ENCODE data around the gene NAA10.

Gene NAA10

GRCh38 chrX:153906126-153906917 lies 28.5 kb downstream of the NAA10 start:
- no peak for DNase-seq

DNA sequence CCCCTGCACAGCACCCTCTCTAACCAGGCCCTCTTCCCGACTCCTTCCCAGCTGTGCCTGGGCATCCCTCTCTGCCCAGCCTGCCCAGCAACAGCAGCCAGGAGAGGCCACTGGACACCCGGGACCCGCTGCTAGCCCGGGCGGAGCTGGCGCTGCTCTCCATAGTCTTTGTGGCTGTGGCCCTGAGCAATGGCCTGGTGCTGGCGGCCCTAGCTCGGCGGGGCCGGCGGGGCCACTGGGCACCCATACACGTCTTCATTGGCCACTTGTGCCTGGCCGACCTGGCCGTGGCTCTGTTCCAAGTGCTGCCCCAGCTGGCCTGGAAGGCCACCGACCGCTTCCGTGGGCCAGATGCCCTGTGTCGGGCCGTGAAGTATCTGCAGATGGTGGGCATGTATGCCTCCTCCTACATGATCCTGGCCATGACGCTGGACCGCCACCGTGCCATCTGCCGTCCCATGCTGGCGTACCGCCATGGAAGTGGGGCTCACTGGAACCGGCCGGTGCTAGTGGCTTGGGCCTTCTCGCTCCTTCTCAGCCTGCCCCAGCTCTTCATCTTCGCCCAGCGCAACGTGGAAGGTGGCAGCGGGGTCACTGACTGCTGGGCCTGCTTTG lies 29.2 kb downstream of the NAA10 start:
- DNase-seq = no peak

GRCh38 chrX:153903991-153904957 lies 30.6 kb downstream of the NAA10 start, which contains the start of gene AVPR2:
Gene AVPR2 (plus strand): TSS chrX:153904673. CDS start chrX:153905146, 473 bp downstream.
- no peak for DNase-seq

- DNase-seq = no peak
These were observed 31.4 kb downstream of the NAA10 start for GRCh38 chrX:153903238-153903980.

DNA sequence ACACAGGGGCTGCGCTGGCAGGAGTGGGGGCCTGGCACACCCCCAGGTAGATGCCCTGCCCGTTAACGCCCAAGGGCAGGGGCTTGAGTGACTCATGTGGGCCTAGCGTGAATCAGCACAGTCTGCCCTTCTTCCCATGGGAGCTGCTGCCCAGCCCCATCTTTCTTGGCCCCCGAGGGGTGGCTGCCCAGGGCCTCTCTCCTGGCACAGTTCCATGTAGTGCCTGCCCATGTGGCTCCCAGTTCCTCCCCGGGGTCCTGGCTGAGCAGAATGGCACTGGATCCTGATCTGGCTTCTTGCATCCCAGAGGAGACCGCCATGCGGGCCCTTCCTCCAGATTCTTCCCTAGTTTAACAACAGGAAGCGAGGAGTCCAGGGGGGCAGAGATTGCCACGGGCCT lies 32.5 kb downstream of the NAA10 start:
- DNase-seq = no peak

DNA sequence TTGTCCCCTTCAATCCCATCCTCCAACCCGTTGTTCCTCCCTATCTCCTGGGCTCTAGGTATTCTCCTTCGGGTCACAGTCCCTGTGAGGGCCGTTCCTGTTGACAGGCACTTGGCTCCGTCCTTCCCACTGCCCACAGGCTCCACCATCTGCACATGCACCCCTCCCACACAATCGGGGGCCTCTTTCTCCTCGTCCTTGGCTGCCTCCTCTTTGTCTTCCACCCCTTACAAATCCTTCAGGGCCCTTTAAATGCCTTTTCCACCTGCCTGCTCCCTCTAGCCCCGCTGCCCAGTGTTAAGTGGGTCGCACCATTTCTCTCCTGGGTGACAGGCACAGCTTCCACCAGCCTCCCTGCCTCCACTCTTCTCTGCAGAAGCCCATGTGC lies 33.1 kb downstream of the NAA10 start:
- no peak for DNase-seq

DNA sequence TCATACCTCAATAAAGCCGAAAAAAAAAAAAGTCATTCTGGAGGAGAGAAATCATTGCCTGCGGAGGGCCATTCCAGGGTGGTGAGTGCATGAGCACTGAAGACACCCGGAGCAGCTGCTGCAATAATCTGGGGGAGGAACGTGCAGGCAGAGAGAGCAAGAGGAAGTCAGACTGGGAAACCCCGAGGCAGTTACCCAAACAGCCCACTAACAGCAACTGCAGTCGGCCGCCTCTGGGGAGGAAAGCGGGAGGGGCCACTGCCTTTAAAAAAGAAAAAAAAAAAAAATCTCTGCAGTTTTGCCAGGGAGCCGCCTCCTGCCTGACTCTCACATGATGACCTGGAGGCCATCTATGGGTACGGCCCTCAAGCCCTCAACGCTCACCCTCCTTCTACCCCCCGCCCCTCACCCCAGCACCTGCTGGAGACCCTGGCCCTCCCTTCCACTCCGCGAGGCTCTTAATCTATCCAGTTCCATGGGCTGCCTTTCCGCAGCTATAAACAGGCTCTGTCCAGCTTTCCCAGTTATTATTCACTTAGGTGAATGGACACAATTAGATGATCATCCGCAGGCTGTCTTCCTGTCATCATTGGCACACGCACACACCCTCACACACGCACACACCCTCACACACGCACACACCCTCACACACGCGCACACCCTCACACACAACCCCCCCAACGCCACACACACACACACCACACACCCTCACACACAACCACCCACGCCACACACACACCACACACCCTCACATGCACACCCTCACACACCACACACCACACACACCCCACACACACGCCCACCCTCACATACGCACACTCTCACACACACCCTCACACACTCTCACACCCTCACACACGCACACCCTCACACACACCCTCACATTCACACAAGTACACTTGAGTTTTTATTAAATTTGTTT lies 33.7 kb downstream of the NAA10 start:
- DNase-seq = peak; percentile 47

DNA sequence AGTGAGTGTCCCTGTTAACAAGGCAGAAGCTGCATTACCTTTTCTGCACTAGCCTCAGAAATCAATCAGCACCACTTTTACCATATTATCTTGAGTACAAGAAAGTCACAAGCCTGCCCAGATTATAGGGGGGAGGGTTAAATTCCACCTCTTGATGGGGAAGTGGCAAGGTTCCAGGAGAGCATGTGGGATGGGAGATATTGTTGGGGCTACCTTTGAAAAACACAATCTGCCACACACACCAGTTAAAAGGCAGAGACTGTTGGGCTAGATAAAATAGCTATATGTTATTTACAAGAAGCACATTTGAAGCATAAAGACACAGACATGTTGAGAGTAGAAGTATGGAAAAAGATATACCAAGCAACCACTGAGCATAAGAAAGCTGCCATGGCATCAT lies 36.9 kb downstream of the NAA10 start:
- peak; percentile 78 for DNase-seq

GRCh38 chrX:153889123-153889522 lies 45.7 kb downstream of the NAA10 start:
- no peak for DNase-seq

DNA sequence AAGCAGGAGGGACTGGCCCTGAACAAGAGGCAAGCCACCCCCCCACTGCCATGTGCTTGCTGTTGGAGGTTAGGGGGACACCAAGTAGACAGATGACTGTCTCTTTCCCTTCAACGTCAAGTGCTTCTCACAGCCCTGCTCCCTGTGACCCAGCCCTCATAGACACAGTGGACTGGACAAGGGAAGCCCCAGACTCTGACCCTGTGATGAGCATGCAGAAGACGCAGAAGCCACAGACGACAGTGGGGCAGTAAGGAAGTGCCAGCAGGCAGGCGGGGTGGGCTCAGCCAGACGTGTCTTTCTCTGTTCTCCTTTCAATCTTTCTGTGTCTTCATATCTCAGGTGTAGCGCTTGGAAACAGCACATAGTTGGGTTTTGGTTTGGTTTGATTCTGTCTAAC lies 46.5 kb downstream of the NAA10 start:
- no peak for DNase-seq

GRCh38 chrX:153887385-153887784 lies 47.5 kb downstream of the NAA10 start:
- DNase-seq = no peak

DNA sequence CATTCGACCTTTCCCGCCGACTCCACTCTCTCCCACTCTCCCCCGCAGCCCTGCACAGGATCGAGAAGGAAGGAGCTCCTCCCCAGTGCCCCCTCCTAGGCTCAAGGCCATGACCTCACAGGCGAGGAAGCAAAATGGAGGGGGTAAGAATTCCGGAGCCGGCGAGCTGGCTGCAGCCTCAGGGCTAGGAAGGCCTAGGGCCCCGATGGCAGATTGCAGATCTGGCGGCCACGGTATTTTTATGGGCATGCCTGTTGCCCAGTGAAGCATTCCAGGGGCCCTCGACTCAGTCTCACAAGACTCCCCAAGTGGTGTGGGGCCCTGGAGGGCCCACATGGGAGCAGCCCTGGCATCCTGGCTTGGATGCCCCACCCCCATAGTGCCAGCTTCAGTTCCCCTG lies 47.9 kb downstream of the NAA10 start:
- DNase-seq = no peak

GRCh38 chrX:153885968-153886903 lies 48.6 kb downstream of the NAA10 start, which contains the start of gene L1CAM:
Gene L1CAM (minus strand): TSS chrX:153886173. CDS start chrX:153875836, 10,337 bp downstream.
- DNase-seq = no peak

DNA sequence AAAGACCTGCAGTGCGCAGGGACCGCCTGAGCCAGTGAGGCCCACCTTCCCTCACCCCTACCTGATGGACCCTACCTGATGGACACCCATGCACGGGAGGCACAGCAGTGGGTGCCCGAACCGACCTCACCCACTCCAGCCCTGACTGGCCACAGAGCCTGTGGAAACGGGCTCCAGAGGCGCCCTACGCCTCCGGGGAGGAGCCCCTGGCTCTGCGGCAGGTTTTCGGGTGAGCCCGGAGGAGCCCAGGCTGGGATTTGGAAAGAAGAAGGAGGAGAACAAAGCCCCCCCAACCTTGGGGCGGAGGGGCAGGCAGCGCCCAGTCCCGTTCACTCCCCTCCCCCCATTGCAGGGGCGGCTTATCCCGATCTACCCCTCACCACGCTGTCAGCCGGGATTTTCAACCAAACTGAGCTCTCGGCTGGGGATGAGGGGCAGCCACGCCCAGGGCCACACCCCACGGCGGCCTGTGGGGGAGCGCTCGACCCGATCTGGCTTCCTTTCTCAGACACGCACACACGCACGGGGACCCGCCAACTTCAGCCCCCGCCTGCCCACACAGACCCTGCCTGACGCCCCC lies 49.5 kb downstream of the NAA10 start:
- DNase-seq = no peak

DNA sequence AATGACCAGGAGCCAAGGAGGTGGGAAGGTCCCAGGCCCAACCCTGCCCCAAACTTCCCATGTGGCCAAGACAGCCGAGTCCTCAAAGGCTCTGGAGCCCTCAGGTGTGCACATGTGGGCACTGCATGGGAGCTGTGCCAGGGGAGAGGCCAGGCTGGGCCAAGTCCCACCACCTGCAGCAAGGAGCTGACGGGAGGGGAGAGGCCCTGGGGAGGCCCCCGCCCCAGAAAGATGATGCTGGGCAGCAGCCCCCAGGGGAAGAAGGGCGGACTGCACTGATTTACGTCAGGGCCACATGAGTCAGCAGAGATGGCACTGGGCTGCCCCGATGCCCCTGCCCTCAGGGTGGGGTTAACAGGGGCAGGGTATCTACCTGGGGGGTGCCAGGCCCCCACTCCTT lies 50.2 kb downstream of the NAA10 start:
- DNase-seq = no peak

DNA sequence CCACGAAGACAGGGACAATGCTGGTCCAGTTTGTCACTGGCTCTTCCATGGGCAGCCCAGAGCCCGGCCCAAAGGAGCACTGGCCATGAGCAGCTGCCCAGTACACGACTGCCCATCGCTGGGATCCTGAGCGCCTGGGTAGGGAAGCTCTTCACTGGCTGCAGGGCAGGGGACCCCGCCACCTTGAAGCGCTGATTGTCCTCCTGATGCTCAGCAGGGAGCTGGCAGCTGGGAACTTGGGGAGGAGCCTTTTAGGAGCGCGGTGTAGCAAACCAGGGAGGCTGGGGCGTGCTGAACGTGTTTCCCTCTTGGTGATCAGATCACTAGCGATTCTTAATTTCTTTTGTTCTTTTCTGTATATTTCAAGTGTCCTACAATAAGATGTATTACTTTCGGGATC lies 50.7 kb downstream of the NAA10 start:
- DNase-seq = peak; percentile 37

GRCh38 chrX:153883163-153883843 lies 51.5 kb downstream of the NAA10 start:
- no peak for DNase-seq

DNA sequence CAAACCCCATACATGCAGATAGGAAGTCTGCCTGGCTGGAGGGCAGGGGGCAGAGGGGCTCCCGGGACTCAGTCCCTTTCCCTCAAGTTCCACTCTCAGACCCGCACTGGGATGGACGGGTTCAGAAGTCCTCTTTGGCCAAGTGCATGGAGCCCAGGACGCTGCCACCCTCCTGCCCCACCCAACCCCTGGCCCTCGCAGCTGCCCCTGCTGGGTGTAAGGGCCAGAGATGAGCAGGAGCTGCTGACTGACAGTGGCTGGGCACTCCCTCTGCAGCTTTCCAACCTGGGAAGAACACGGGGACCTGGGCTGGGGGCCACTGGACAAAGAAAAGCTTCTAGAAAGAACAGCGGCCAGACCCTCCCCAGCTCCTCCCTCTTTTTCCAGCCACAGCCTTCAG lies 52.3 kb downstream of the NAA10 start:
- no peak for DNase-seq

DNA sequence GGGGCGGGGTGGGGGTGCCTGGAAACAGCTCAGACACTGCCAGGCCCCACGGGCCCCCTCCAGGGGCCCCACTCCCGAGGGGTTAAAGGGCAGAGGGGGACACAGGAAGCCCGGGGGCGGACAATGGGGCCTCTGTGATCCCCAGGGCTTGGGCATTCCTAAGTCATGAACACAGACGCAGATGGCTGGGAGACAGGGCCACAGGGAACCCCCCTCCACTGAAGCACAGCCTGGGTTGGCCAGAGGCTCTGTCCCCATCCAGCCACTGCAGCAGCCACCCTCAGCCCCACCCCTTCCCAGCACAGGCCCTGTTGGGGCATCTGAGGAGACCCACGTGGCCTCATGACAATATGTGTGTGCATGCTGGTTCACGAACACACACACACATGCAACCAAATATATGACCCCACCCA lies 52.7 kb downstream of the NAA10 start:
- no peak for DNase-seq
